Measurements from ENCODE around the gene EEF2KMT. TPM values are rescaled to one million over a fixed set of nuclear protein-coding genes. Genes with fewer than 3 reads are reported as not detected.
A peak's percentile ranks its signal among the peaks of the same experiment; 100 is the strongest.

EEF2KMT gene
- total and polyA plus RNA-seq, 2 of the 13 experiments (the other 11 are each of a cell fraction or from before 2014, with no cell fraction given), result 10.7 to 26.9 TPM

DNA sequence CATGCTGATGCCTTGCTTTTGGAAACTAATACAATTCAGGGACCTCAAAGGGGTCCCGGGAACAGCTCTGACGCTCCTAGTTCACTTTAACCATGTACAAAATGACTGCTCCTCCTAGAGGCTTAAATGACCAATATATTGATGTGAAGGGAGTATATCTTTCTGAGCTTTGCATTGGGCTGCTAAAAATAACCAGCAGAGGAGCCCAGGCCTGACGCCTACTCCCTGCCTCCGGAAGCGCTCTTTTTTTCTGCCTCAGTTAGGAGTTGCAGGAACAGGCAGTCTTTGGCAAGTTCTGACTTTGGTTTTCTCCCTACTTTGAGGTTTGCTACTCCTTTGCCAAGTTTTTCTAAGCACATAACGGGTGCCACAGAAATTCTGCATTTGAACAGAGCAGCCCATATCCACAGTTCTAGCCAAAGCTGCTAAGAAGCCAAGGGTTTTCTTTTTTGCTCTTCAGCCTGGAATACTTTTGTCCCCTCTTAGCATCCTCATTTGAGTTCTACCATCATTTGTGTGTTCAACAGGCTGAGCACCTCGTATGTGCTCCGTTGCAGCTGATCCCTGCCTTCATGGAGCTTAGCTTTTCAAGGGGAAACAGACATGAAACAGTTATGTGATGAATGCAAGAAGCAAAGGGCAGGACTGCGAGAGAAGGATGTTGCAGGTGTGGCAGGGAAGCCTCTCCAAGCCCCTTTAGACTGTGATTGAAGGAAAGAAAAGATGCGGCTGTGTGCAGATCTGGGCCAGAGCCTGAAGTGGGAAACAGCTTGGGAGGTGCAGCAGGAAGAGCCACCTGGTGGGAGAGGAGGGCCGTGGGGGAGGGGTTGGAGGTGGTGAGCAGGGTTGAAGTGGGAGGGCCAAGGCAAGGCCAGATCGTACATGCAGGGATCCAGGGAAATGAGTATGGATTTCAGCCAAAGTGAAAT lies 61.1 kb downstream of the EEF2KMT start (continued):
- TF ChIP-seq, protein P1, sequence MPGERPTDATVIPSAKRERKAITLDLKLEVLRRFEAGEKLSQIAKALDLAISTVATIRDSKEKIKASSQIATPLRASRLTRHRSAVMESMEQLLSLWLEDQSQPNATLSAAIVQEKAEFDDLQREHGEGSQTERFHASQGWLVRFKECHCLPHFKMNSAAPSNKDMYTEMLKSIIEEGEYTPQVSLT (CRISPR knock-in tag; IDR thresholded peaks at IDR 0.05; ENCODE audit: borderline replicate concordance, low read depth), result no peak
- no peak for TF ChIP-seq HNF4G (IDR thresholded peaks at IDR 0.05; ENCODE audit: borderline replicate concordance, low read depth, low read length)
- 0 out of 2 replicates have a peak, but pooled peaks have one; percentile 51 for TF ChIP-seq HNF4G (CRISPR knock-in tag; IDR thresholded peaks at IDR 0.05; ENCODE audit: borderline replicate concordance, low read depth)
- TF ChIP-seq MIXL1 (CRISPR knock-in tag; IDR thresholded peaks at IDR 0.05), result 0 out of 2 replicates have a peak, but pooled peaks have one; percentile 14
- peak; percentile 7; the same call in 1 of the 2 replicates for TF ChIP-seq PITX1 (CRISPR knock-in tag; IDR thresholded peaks at IDR 0.05)
- peak; percentile 51 for TF ChIP-seq U2AF1 (optimal IDR thresholded peaks at IDR 0.05; ENCODE audit: low read depth, low read length)
- no peak for TF ChIP-seq SMARCE1 (IDR thresholded peaks at IDR 0.05; ENCODE audit: borderline replicate concordance)
- peak; percentile 38; the same call in 1 of the 2 replicates for TF ChIP-seq SALL1 (CRISPR knock-in tag; IDR thresholded peaks at IDR 0.05)
- TF ChIP-seq MTF1 (CRISPR knock-in tag; IDR thresholded peaks at IDR 0.05), result no peak
- peak; percentile 83; the same call in 1 of the 2 replicates for TF ChIP-seq KAT7 (CRISPR knock-in tag; IDR thresholded peaks at IDR 0.05; ENCODE audit: borderline replicate concordance)

DNA sequence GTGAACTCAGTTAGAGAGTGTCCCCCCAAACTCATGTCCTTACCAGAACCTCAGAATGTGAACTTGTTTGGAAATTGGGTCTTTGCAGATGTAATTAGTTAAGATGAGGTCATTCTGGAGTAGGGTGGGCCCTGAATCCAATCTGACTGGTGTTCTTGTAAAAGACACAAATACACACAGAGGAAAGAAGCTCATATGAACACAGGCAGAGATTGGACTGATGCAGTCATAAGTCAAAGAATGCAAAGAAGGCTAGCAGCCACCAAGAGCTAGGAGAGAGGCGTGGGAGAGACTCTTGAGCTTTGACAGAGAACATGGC lies 61.7 kb downstream of the EEF2KMT start:
- BruUV-seq (replicated peaks), result no TSS peak
- H3K4me3 ChIP-seq (replicated peaks in 1 of 3; ENCODE audit: insufficient read depth in 1 of 3, low read depth in 2 of 3, low read length in 3 of 3), result peak overlapping the region; percentile 32 to 91 (median 43)
- peak overlapping the region; percentile 98 for H3K27ac ChIP-seq (ENCODE audit: extremely low read length, insufficient read depth, low read length)
- peaks cover 63% of the 10 kb centered on the region for H3K4me1 ChIP-seq (ENCODE audit: insufficient read depth, low read length)
- no peaks in the 10 kb centered on the region; a peak in 1 of 5 replicates for H3K27me3 ChIP-seq (ENCODE audit: control insufficient read depth in 1 of 2, insufficient read depth in 2 of 2, low read length in 2 of 2)
- no peak for FAIRE-seq
- in situ Hi-C loops (cut with HindIII; ENCODE audit: extremely low pct_ligation_motif_present, low pct_unique_long_range_greater_than_20kb) (no loop called here), intact Hi-C loops (cut with micrococcal nuclease; ENCODE audit: unreplicated experiment) (loop anchor here (2.0 to 5.0 kb wide), 3 partner anchors 21 to 61 kb away; partner anchors contain the start of genes ALG1 and EEF2KMT)
- H3K9ac ChIP-seq (ENCODE audit: insufficient read depth, low read depth, low read length), result peak overlapping the region; percentile 94
- H4K20me1 ChIP-seq (ENCODE audit: insufficient read depth, low read length), result no peaks in the 10 kb centered on the region
- peaks cover 0 to 6% of the 10 kb centered on the region in 2 experiments; a peak in 1 of 5 replicates for H3K36me3 ChIP-seq (replicated peaks in 1 of 2; ENCODE audit: control insufficient read depth in 1 of 2, insufficient read depth in 2 of 2, low read length in 2 of 2)
- 15% methylated on average over 1 of the region's 1 CpG for WGBS (ENCODE audit: low lambda C conversion rate)
- no peaks in the 10 kb centered on the region for H3K9me3 ChIP-seq (ENCODE audit: low read length)
- POLR2A ChIA-PET, result interaction anchor here (1.0 to 4.4 kb wide), 10 partner anchors 29 to 233 kb away, joined by 3 to 27 read pairs (median 9); partner anchors contain the start of genes ALG1, EEF2KMT, PPL and ROGDI
- peak overlapping the region; percentile 8 for H2AFZ ChIP-seq (ENCODE audit: low read length)
- peak overlapping the region; percentile 94 for H3K4me2 ChIP-seq (ENCODE audit: low read depth, low read length)
- CTCF ChIA-PET (ENCODE audit: low intra/inter-chr PET ratio, low total read pairs), result no interaction called here
- H3K79me2 ChIP-seq (ENCODE audit: insufficient read depth, low read length), result peaks cover 14% of the 10 kb centered on the region
- DNase-seq (ENCODE audit: low spot score), result no peak
- peak; percentile 22 for ATAC-seq
- TF ChIP-seq NFKB2 (CRISPR knock-in tag; IDR thresholded peaks at IDR 0.05; ENCODE audit: borderline replicate concordance) (no peak), NFYB (CRISPR knock-in tag; IDR thresholded peaks at IDR 0.05) (no peak), XBP1 (CRISPR knock-in tag; IDR thresholded peaks at IDR 0.05) (no peak), ZNF326 (CRISPR knock-in tag; IDR thresholded peaks at IDR 0.05; ENCODE audit: borderline replicate concordance) (no peak), ZNF232 (CRISPR knock-in tag; IDR thresholded peaks at IDR 0.05; ENCODE audit: borderline replicate concordance) (0 out of 2 replicates have a peak, but pooled peaks have one; percentile 56), BRD4 (CRISPR knock-in tag; IDR thresholded peaks at IDR 0.05) (no peak), KDM1A (CRISPR knock-in tag; IDR thresholded peaks at IDR 0.05) (0 out of 2 replicates have a peak, but pooled peaks have one; percentile 17), ZNF558 (CRISPR knock-in tag; IDR thresholded peaks at IDR 0.05; ENCODE audit: borderline replicate concordance) (no peak), ZNF501 (CRISPR knock-in tag; IDR thresholded peaks at IDR 0.05) (no peak), CREB1 (IDR thresholded peaks at IDR 0.05) (no peak), CREB1 (CRISPR knock-in tag; IDR thresholded peaks at IDR 0.05) (0 out of 2 replicates have a peak, but pooled peaks have one; percentile 44), TGIF2 (CRISPR knock-in tag; IDR thresholded peaks at IDR 0.05) (peak; percentile 10; the same call in 1 of the 2 replicates)
- TF ChIP-seq, protein P2, sequence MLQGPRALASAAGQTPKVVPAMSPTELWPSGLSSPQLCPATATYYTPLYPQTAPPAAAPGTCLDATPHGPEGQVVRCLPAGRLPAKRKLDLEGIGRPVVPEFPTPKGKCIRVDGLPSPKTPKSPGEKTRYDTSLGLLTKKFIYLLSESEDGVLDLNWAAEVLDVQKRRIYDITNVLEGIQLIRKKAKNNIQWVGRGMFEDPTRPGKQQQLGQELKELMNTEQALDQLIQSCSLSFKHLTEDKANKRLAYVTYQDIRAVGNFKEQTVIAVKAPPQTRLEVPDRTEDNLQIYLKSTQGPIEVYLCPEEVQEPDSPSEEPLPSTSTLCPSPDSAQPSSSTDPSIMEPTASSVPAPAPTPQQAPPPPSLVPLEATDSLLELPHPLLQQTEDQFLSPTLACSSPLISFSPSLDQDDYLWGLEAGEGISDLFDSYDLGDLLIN (CRISPR knock-in tag; IDR thresholded peaks at IDR 0.05; ENCODE audit: borderline replicate concordance), result no peak
